ENCODE measurements around the gene SMYD1. TPM values are rescaled to one million over a fixed set of nuclear protein-coding genes. Genes with fewer than 3 reads are reported as not detected.

Gene SMYD1
- total RNA-seq, 1 experiment from 2014 or later = not detected

- Histone ChIP-seq H3K36me3 (ENCODE audit: low read depth) (no peaks in the 10 kb centered on the region), H3K27ac (no peak overlapping the region), H3K79me2 (ENCODE audit: low read depth) (no peaks in the 10 kb centered on the region), H2AFZ (no peak overlapping the region), H3K9me3 (ENCODE audit: insufficient read depth, low read depth) (no peaks in the 10 kb centered on the region), H3K9me2 (ENCODE audit: insufficient read depth) (no peaks in the 10 kb centered on the region), H3K4me3 (no peak overlapping the region), H3F3A (ENCODE audit: insufficient read depth, low read depth) (no peaks in the 10 kb centered on the region), H3K4me2 (no peak overlapping the region), H4K20me1 (ENCODE audit: insufficient read depth) (no peaks in the 10 kb centered on the region), H3K4me1 (replicated peaks; ENCODE audit: insufficient read depth) (no peaks in the 10 kb centered on the region), H3K27me3 (ENCODE audit: insufficient read depth, low read depth) (peaks cover 32% of the 10 kb centered on the region)
- TF ChIP-seq EZH2 (IDR thresholded peaks at IDR 0.05; ENCODE audit: low read depth) (no peak), CTCF (conservative IDR thresholded peaks at IDR 0.05) (no peak)
- ChIA-PET POLR2A (ENCODE audit: unreplicated experiment) (no interaction called here), CTCF (no interaction called here)
- BruUV-seq (replicated peaks) = no TSS peak
- intact Hi-C loops (cut with micrococcal nuclease; ENCODE audit: unreplicated experiment) = no loop called here
- DNase-seq = no peak
Observed at GRCh38 chr2:88108796-88109195, 41.2 kb downstream of the SMYD1 start.

GRCh38 chr2:88110830-88111229 is 43.2 kb downstream of the SMYD1 start:
- ChIA-PET POLR2A (ENCODE audit: unreplicated experiment) (no interaction called here), CTCF (no interaction called here)
- Histone ChIP-seq H3K4me2 (no peak overlapping the region), H3K9me2 (ENCODE audit: insufficient read depth) (no peaks in the 10 kb centered on the region), H4K20me1 (ENCODE audit: insufficient read depth) (no peaks in the 10 kb centered on the region), H2AFZ (no peak overlapping the region), H3F3A (ENCODE audit: insufficient read depth, low read depth) (no peaks in the 10 kb centered on the region), H3K27me3 (ENCODE audit: insufficient read depth, low read depth) (peaks cover 42% of the 10 kb centered on the region), H3K79me2 (ENCODE audit: low read depth) (no peaks in the 10 kb centered on the region), H3K27ac (no peak overlapping the region), H3K36me3 (ENCODE audit: low read depth) (no peaks in the 10 kb centered on the region), H3K4me3 (no peak overlapping the region), H3K9me3 (ENCODE audit: insufficient read depth, low read depth) (no peaks in the 10 kb centered on the region), H3K4me1 (replicated peaks; ENCODE audit: insufficient read depth) (no peaks in the 10 kb centered on the region)
- TF ChIP-seq EZH2 (IDR thresholded peaks at IDR 0.05; ENCODE audit: low read depth) (no peak), CTCF (conservative IDR thresholded peaks at IDR 0.05) (no peak)
- no peak for DNase-seq
- intact Hi-C loops (cut with micrococcal nuclease; ENCODE audit: unreplicated experiment) = no loop called here
- no TSS peak for BruUV-seq (replicated peaks)

GRCh38 chr2:88113069-88113468 is 45.4 kb downstream of the SMYD1 start:
- H4K20me1 ChIP-seq (ENCODE audit: insufficient read depth) = no peaks in the 10 kb centered on the region
- H3K4me2 ChIP-seq = no peak overlapping the region
- no peak for DNase-seq
- H3K4me1 ChIP-seq (replicated peaks; ENCODE audit: insufficient read depth) = no peaks in the 10 kb centered on the region
- BruUV-seq (replicated peaks) = no TSS peak
- H3K79me2 ChIP-seq (ENCODE audit: low read depth) = no peaks in the 10 kb centered on the region
- H3K27me3 ChIP-seq (ENCODE audit: insufficient read depth, low read depth) = peaks cover 60% of the 10 kb centered on the region
- no peak overlapping the region for H3K4me3 ChIP-seq
- H3K27ac ChIP-seq = no peak overlapping the region
- H3K9me2 ChIP-seq (ENCODE audit: insufficient read depth) = no peaks in the 10 kb centered on the region
- ChIA-PET CTCF (no interaction called here), POLR2A (ENCODE audit: unreplicated experiment) (no interaction called here)
- no peak for TF ChIP-seq CTCF (conservative IDR thresholded peaks at IDR 0.05)
- TF ChIP-seq EZH2 (IDR thresholded peaks at IDR 0.05; ENCODE audit: low read depth) = no peak
- H3K9me3 ChIP-seq (ENCODE audit: insufficient read depth, low read depth) = no peaks in the 10 kb centered on the region
- intact Hi-C loops (cut with micrococcal nuclease; ENCODE audit: unreplicated experiment) = no loop called here
- H2AFZ ChIP-seq = no peak overlapping the region
- no peaks in the 10 kb centered on the region for H3K36me3 ChIP-seq (ENCODE audit: low read depth)
- no peaks in the 10 kb centered on the region for H3F3A ChIP-seq (ENCODE audit: insufficient read depth, low read depth)
